Measurements from ENCODE around the gene SDR39U1.

- no peak for TF ChIP-seq ZSCAN23 (tag by site-specific recombination; IDR thresholded peaks at IDR 0.05)
- no peak for TF ChIP-seq ZNF274 (IDR thresholded peaks at IDR 0.05; ENCODE audit: low read length)
- no peak for TF ChIP-seq ZNF274 (tag by site-specific recombination; IDR thresholded peaks at IDR 0.05; ENCODE audit: borderline replicate concordance)
- TF ChIP-seq, protein P1, sequence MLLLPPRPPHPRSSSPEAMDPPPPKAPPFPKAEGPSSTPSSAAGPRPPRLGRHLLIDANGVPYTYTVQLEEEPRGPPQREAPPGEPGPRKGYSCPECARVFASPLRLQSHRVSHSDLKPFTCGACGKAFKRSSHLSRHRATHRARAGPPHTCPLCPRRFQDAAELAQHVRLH (tag by site-specific recombination; IDR thresholded peaks at IDR 0.05) = no peak
- no peak for TF ChIP-seq ZBTB44 (tag by site-specific recombination; IDR thresholded peaks at IDR 0.05)
- TF ChIP-seq SP3 (tag by site-specific recombination; IDR thresholded peaks at IDR 0.05) = no peak
- no peak for TF ChIP-seq SP7 (tag by site-specific recombination; IDR thresholded peaks at IDR 0.05)
These were observed 8.5 kb downstream of the SDR39U1 start for GRCh38 chr14:24434036-24434435.
